ENCODE results near the gene ZC3H10. TPM values are rescaled to one million over a fixed set of nuclear protein-coding genes. Genes with fewer than 3 reads are reported as not detected.

ZC3H10 gene
- 4.9 TPM for total RNA-seq

GRCh38 chr12:56117778-56118687 is at the start of gene ZC3H10:
Gene ZC3H10, plus strand, starts transcription at chr12:56118266. Its CDS starts 2,297 bp downstream, at chr12:56120563.

GRCh38 chr12:56079723-56080555 is 38.1 kb upstream of the ZC3H10 start, which contains the start of gene ERBB3:
Gene ERBB3, plus strand, starts transcription at chr12:56080165. Its CDS starts 136 bp downstream, at chr12:56080301.

GRCh38 chr12:56104109-56104814 is 13.8 kb upstream of the ZC3H10 start, which contains the start of gene PA2G4:
Gene PA2G4, plus strand, starts transcription at chr12:56104559. Its CDS starts 179 bp downstream, at chr12:56104738.

GRCh38 chr12:56116267-56117081 is 1.6 kb upstream of the ZC3H10 start, which contains the start of gene RPL41:
Gene RPL41, plus strand, starts transcription at chr12:56116633.

GRCh38 chr12:56127888-56128669 is 10.0 kb downstream of the ZC3H10 start, which contains the start of gene ESYT1:
Gene ESYT1, plus strand, starts transcription at chr12:56128267. Its CDS starts 53 bp downstream, at chr12:56128320.

GRCh38 chr12:56152132-56152755 is 34.2 kb downstream of the ZC3H10 start, which contains the start of gene MYL6B:
Gene MYL6B, plus strand, starts transcription at chr12:56152587. Its CDS starts 1,332 bp downstream, at chr12:56153919.

GRCh38 chr12:56158029-56158925 is 40.2 kb downstream of the ZC3H10 start, which contains the start of gene MYL6:
Gene MYL6, plus strand, starts transcription at chr12:56158359. Its CDS starts 43 bp downstream, at chr12:56158402.

Other genes with a start within 250 kb of the ZC3H10 start
- gene PYM1, start 190.4 kb upstream of the ZC3H10 start, total RNA-seq, result 22.0 TPM
- gene DGKA, start 187.1 kb upstream of the ZC3H10 start, total RNA-seq, result 20.2 TPM
- gene PMEL, start 152.2 kb upstream of the ZC3H10 start, total RNA-seq, result 3.2 TPM
- 37.2 TPM for gene CDK2, start 151.4 kb upstream of the ZC3H10 start, total RNA-seq
- gene RAB5B, start 144.2 kb upstream of the ZC3H10 start, total RNA-seq, result 86.6 TPM
- gene SUOX, start 121.0 kb upstream of the ZC3H10 start, total RNA-seq, result 30.5 TPM
- gene IKZF4, start 97.2 kb upstream of the ZC3H10 start, total RNA-seq, result 6.0 TPM
- gene RPS26, start 76.3 kb upstream of the ZC3H10 start, total RNA-seq, result 280 TPM
- gene ERBB3, start 38.1 kb upstream of the ZC3H10 start, total RNA-seq, result 123 TPM
- gene PA2G4, start 13.7 kb upstream of the ZC3H10 start, total RNA-seq, result 78.5 TPM
- 1,889 TPM for gene RPL41, start 1.6 kb upstream of the ZC3H10 start, total RNA-seq
- 105 TPM for gene ESYT1, start 10.0 kb downstream of the ZC3H10 start, total RNA-seq
- 79.0 TPM for gene MYL6B, start 34.3 kb downstream of the ZC3H10 start, total RNA-seq
- 1,413 TPM for gene MYL6, start 40.1 kb downstream of the ZC3H10 start, total RNA-seq
- gene SMARCC2, start 71.2 kb downstream of the ZC3H10 start, total RNA-seq, result 119 TPM
- 40.6 TPM for gene RNF41, start 103.7 kb downstream of the ZC3H10 start, total RNA-seq
- 22.0 TPM for gene NABP2, start 106.1 kb downstream of the ZC3H10 start, total RNA-seq
- gene SLC39A5, start 111.8 kb downstream of the ZC3H10 start, total RNA-seq, result 34.9 TPM
- 25.7 TPM for gene ANKRD52, start 140.1 kb downstream of the ZC3H10 start, total RNA-seq
- gene COQ10A, start 148.7 kb downstream of the ZC3H10 start, total RNA-seq, result 15.4 TPM
- 150 TPM for gene CS, start 182.1 kb downstream of the ZC3H10 start, total RNA-seq
- gene CNPY2, start 197.7 kb downstream of the ZC3H10 start, total RNA-seq, result 56.6 TPM
- 73.3 TPM for gene PAN2, start 215.7 kb downstream of the ZC3H10 start, total RNA-seq
- gene IL23A, start 220.6 kb downstream of the ZC3H10 start, total RNA-seq, result not detected
- gene STAT2, start 241.8 kb downstream of the ZC3H10 start, total RNA-seq, result 133 TPM
- gene APOF, start 244.6 kb downstream of the ZC3H10 start, total RNA-seq, result not detected